Lower lobe of right lung (tissue), 2 donors: ENCODE measurements around the gene KIAA1755. TPM values are rescaled to one million over a fixed set of nuclear protein-coding genes. Genes with fewer than 3 reads are reported as not detected.
A peak's percentile ranks its signal among the peaks of the same experiment; 100 is the strongest.

Source experiments
- ATAC-seq, 2 donors: fragments of 200-7000 bp; cut with Tn5 transposase; one replicate each; pipeline ENCODE4 v1.9.1; 2020 to 2022; ENCODE audit warnings: mild to moderate bottlenecking in 2 of 2, moderate library complexity in 2 of 2
- DNase-seq: peaks from one replicate; pipeline ENCODE4 v3.0.0-alpha.2; 2020
- H3K27ac ChIP-seq: fragments of 200-600 bp; one replicate; pipeline ENCODE4 v1.8.0; 2022
- H3K27me3 ChIP-seq: fragments of 200-600 bp; one replicate; pipeline ENCODE4 v1.8.0; 2022; ENCODE audit warnings: low read depth
- H3K36me3 ChIP-seq: fragments of 200-600 bp; one replicate; pipeline ENCODE4 v1.8.0; 2022; ENCODE audit warnings: mild to moderate bottlenecking
- H3K4me1 ChIP-seq: fragments of 200-600 bp; one replicate; pipeline ENCODE4 v1.8.0; 2022
- H3K4me3 ChIP-seq: fragments of 200-600 bp; one replicate; pipeline ENCODE4 v1.8.0; 2022; ENCODE audit warnings: mild to moderate bottlenecking
- H3K9me3 ChIP-seq: fragments of 200-600 bp; one replicate; pipeline ENCODE4 v1.8.0; 2022
- intact Hi-C: fragments of 100-400 bp; cut with DNase I; formaldehyde crosslinking; loops from one replicate; pipeline ENCODE4 v1.11.0; 2022
- total RNA-seq: library from RNA; stranded (reverse); fragmentation: NEBNext Ultra II Directional; extraction: Animal tissue kit (Norgen Biotek cat#: 25700); gene quantifications from one replicate; pipeline ENCODE4 v1.2.1, GENCODE V29; 2021
- TF ChIP-seq, protein P1 (sequence below): fragments of 200-600 bp; IDR thresholded peaks from one replicate; pipeline ENCODE4 v1.8.0; 2022; ENCODE audit warnings: antibody characterized with exemption, mild to moderate bottlenecking
- donor health status: DM: no; HTN: yes; CAD: no; lungs with severe emphysema.

Gene KIAA1755
- total RNA-seq, 1 donor from 2014 or later: 1.3 TPM

DNA sequence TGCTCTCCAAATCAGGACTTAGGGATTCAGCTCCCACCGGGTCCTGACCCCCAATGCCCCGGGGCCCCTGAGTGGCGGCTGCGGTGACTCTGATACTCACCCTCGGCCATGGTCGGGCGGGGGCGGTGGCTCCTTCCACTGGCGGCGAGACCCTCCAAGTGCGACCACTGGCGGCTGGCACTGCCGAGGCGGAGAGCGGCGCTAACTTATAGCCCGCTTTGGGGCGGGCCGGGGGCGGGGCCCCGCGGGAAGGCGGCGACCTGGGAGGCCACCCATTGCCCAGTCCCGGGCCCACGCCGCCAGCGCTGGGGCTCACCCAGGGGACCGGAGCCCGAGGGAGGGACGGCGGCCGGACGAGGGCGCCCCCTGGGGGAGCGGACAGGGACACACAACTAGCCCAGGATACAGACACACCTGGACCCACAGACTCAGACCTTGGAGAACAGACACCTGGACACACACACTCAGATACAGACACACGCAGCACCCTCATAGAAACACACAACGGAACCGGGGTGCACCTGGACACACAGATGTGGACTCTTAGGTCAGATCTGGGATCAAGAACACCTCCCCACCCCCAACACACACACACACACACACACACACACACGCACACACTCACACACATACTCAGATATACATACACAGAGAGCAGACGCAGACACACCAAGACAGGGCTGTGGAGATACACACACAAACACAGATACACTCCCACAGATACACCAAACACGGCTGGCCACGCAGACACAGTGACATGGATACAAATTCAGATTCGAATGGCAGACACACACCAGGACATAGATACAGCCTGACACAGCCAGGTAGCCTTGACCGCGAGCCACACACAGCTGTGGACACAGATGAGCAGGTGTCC lies 95.2 kb downstream of the KIAA1755 start, which contains the start of gene TGM2:
Gene TGM2 (minus strand): TSS at position 182 of the 877 bp plus-strand sequence. CDS start 72 bp downstream, at position 110.
- intact Hi-C loops: loop anchor here (10.0 kb wide), 1 partner anchor 91 kb away; no protein-coding TSS in a partner anchor
- no peaks in the 10 kb centered on the region for H3K27me3 ChIP-seq
- peak within 1 kb of the TSS; percentile 69 for H3K4me3 ChIP-seq
- DNase-seq: peak; percentile 92
- peak; percentile 94 for ATAC-seq
- H3K27ac ChIP-seq: peak within 1 kb of the TSS; percentile 78
- peaks cover 13% of the 10 kb centered on the region for H3K36me3 ChIP-seq
- H3K9me3 ChIP-seq: no peaks in the 10 kb centered on the region
- peaks cover 76% of the 10 kb centered on the region for H3K4me1 ChIP-seq
- TF ChIP-seq, protein P1, sequence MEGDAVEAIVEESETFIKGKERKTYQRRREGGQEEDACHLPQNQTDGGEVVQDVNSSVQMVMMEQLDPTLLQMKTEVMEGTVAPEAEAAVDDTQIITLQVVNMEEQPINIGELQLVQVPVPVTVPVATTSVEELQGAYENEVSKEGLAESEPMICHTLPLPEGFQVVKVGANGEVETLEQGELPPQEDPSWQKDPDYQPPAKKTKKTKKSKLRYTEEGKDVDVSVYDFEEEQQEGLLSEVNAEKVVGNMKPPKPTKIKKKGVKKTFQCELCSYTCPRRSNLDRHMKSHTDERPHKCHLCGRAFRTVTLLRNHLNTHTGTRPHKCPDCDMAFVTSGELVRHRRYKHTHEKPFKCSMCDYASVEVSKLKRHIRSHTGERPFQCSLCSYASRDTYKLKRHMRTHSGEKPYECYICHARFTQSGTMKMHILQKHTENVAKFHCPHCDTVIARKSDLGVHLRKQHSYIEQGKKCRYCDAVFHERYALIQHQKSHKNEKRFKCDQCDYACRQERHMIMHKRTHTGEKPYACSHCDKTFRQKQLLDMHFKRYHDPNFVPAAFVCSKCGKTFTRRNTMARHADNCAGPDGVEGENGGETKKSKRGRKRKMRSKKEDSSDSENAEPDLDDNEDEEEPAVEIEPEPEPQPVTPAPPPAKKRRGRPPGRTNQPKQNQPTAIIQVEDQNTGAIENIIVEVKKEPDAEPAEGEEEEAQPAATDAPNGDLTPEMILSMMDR: peak; percentile 87

DNA sequence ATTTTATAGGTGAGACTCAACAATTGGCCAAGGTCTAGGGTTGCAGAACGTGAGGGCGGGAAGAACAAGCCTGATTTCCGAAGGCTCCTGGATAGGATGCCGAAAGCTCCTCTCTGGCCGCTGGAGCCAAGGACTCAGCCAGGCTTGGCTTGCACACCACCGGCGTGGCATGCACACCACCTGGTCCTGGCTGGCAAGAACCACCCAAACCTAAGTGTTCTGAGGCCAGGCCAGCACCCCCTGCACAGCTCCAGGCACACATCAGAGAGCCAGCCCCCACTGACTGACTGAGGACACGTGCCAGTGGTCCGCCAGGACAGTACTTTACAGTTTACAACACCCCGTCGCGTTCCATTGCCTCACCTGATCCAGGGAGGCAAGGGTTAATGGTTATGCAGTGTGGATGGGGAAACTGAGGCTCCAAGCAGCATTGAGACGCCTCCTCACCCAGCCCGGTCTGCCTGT lies 95.9 kb downstream of the KIAA1755 start:
- no peaks in the 10 kb centered on the region for H3K9me3 ChIP-seq
- TF ChIP-seq, protein P1: no peak
- H3K27ac ChIP-seq: peak overlapping the region; percentile 78
- no peaks in the 10 kb centered on the region for H3K27me3 ChIP-seq
- ATAC-seq (peak in 1 of 2 donors; percentile 1), DNase-seq (no peak)
- H3K4me1 ChIP-seq: peaks cover 76% of the 10 kb centered on the region
- H3K4me3 ChIP-seq: peak overlapping the region; percentile 69
- intact Hi-C loops: loop anchor here (10.0 kb wide), 1 partner anchor 90 kb away; no protein-coding TSS in a partner anchor
- peaks cover 20% of the 10 kb centered on the region for H3K36me3 ChIP-seq

DNA sequence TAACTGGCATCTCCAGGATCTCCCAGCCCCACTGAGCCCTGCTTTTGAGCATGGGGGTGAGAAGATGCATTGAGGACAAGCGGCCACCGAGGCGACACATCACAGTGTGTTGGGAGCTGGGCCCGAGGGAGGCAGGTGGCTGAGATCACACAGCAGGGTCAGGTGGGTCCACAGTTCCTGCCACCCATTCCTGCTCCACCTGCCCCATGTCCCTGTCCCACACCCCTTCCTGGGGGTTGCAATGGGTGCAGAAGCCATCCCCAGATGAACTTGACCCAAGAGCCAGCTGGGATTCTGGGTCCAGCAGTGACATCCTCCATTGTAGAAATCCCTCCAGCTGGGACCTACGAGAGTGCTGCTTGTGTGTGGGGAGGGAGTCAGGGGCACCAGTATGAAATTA lies 96.5 kb downstream of the KIAA1755 start:
- intact Hi-C loops: loop anchor here (10.0 kb wide), 1 partner anchor 89 kb away; no protein-coding TSS in a partner anchor
- Histone ChIP-seq H3K4me3 (peak overlapping the region; percentile 69), H3K27ac (peak overlapping the region; percentile 78), H3K4me1 (peaks cover 77% of the 10 kb centered on the region), H3K9me3 (no peaks in the 10 kb centered on the region), H3K36me3 (peaks cover 24% of the 10 kb centered on the region), H3K27me3 (no peaks in the 10 kb centered on the region)
- TF ChIP-seq, protein P1: no peak
- DNase-seq (no peak), ATAC-seq (no peak)

- TF ChIP-seq, protein P1: no peak
- Histone ChIP-seq H3K36me3 (peaks cover 33% of the 10 kb centered on the region), H3K9me3 (no peaks in the 10 kb centered on the region), H3K4me3 (peak overlapping the region; percentile 69), H3K27me3 (no peaks in the 10 kb centered on the region), H3K4me1 (peaks cover 77% of the 10 kb centered on the region), H3K27ac (peak overlapping the region; percentile 78)
- intact Hi-C loops: loop anchor here (10.0 kb wide), 1 partner anchor 88 kb away; no protein-coding TSS in a partner anchor
- ATAC-seq (no peak), DNase-seq (no peak)
Measured at GRCh38 chr20:38162878-38163875, 97.4 kb downstream of the KIAA1755 start.

DNA sequence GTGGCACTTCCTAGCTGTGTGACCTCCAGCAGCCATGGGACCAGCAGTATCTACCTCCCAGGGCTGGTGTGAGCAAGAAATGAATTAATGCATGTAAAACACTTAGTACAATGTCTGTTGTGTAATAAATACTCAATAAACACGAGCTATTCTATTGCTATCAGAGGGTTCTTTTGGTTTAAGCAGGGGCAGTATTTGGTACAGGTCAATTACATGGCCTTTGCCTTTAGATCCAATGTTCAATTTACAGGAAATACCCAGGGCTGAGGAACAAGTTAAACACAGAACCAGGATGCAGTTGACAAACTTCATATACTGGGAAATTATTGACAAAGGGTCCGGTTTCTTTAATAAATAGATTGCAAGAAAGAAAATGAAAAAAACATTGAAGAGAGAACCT lies 98.4 kb downstream of the KIAA1755 start:
- H3K36me3 ChIP-seq: peaks cover 40% of the 10 kb centered on the region
- no peaks in the 10 kb centered on the region for H3K9me3 ChIP-seq
- no peak for DNase-seq
- H3K4me3 ChIP-seq: peak overlapping the region; percentile 69
- intact Hi-C loops: loop anchor here (10.0 kb wide), 1 partner anchor 87 kb away; no protein-coding TSS in a partner anchor
- ATAC-seq: no peak
- H3K4me1 ChIP-seq: peaks cover 77% of the 10 kb centered on the region
- no peaks in the 10 kb centered on the region for H3K27me3 ChIP-seq
- H3K27ac ChIP-seq: peak overlapping the region; percentile 78
- TF ChIP-seq, protein P1: no peak
